Muscle layer of duodenum (tissue), 2 donors: ENCODE measurements around the gene ANKS6.

ENCODE experiments used
- H3K27ac ChIP-seq: one replicate; pipeline ENCODE4 v1.7.0; 2013; ENCODE audit warnings: mild to moderate bottlenecking, low read length
- H3K27me3 ChIP-seq: one replicate; pipeline ENCODE4 v1.7.0; 2013; ENCODE audit warnings: low read depth, mild to moderate bottlenecking, control low read depth, low read length
- H3K36me3 ChIP-seq, 2 donors: one replicate each; pipeline ENCODE4 v1.7.0; 2013; ENCODE audit warnings: low read length in 2 of 2, control low read depth in 1 of 2, mild to moderate bottlenecking in 1 of 2; ENCODE audit not compliant: insufficient read depth in 2 of 2, control insufficient read depth in 1 of 2
- H3K4me1 ChIP-seq, 2 donors: one replicate each; pipeline ENCODE4 v1.7.0; 2013; ENCODE audit warnings: low read length in 2 of 2, mild to moderate bottlenecking in 2 of 2, control low read depth in 1 of 2, moderate library complexity in 1 of 2; ENCODE audit not compliant: insufficient read depth in 2 of 2, control insufficient read depth in 1 of 2
- H3K4me3 ChIP-seq, 2 donors: one replicate each; pipeline ENCODE4 v1.7.0; 2013; ENCODE audit warnings: low read length in 2 of 2, low read depth in 1 of 2, mild to moderate bottlenecking in 1 of 2
- H3K9me3 ChIP-seq, 2 donors: one replicate each; pipeline ENCODE4 v1.7.0; 2013; ENCODE audit warnings: low read length in 2 of 2, control low read depth in 1 of 2, mild to moderate bottlenecking in 1 of 2; ENCODE audit not compliant: control insufficient read depth in 1 of 2
- donor health status: healthy.

The ANKS6 gene

GRCh38 chr9:98766586-98766985 lies 29.8 kb downstream of the ANKS6 start:
- Histone ChIP-seq H3K27me3 (no peaks in the 10 kb centered on the region), H3K27ac (no peak overlapping the region), H3K9me3 (peaks cover 0 to 7% of the 10 kb centered on the region in 2 donors), H3K4me1 (no peaks in the 10 kb centered on the region), H3K4me3 (no peak overlapping the region), H3K36me3 (peaks cover 27 to 74% of the 10 kb centered on the region in 2 donors)

GRCh38 chr9:98765256-98765655 lies 31.1 kb downstream of the ANKS6 start:
- Histone ChIP-seq H3K36me3 (peaks cover 22 to 66% of the 10 kb centered on the region in 2 donors), H3K27ac (no peak overlapping the region)

GRCh38 chr9:98763986-98764745 lies 32.2 kb downstream of the ANKS6 start:
- H3K4me3 ChIP-seq, result no peak overlapping the region
- no peaks in the 10 kb centered on the region for H3K27me3 ChIP-seq
- peaks cover 21 to 57% of the 10 kb centered on the region in 2 donors for H3K36me3 ChIP-seq
- peaks cover 0 to 7% of the 10 kb centered on the region in 2 donors for H3K9me3 ChIP-seq
- no peaks in the 10 kb centered on the region for H3K4me1 ChIP-seq
- no peak overlapping the region for H3K27ac ChIP-seq

More at GRCh38 chr9:98765256-98765655, 31.1 kb downstream of the ANKS6 start:
- H3K27me3 ChIP-seq, result no peaks in the 10 kb centered on the region
- no peak overlapping the region for H3K4me3 ChIP-seq
- no peaks in the 10 kb centered on the region for H3K4me1 ChIP-seq
- H3K9me3 ChIP-seq, result peaks cover 0 to 7% of the 10 kb centered on the region in 2 donors

DNA sequence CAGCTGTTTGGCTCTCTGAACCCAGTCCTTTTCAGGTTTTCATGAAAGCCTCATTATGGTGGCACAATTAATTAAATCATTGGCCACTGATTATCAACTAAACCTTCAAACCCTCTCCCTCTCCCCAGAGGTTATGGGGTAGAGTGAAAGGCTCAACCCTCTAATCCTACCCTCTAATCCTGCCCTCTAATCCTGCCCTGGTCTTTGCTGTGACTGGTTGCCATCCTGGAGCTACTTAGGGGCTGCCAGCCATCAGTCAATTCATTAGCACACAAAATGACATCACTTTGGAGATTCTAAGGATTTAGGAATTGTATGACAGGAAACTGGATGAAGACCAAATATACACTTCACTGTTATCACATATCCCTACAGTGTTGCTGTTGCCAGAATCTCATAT lies 36.1 kb downstream of the ANKS6 start:
- no peaks in the 10 kb centered on the region for H3K4me1 ChIP-seq

GRCh38 chr9:98755006-98755618 lies 41.2 kb downstream of the ANKS6 start:
- peaks cover 0 to 3% of the 10 kb centered on the region in 2 donors for H3K9me3 ChIP-seq
- H3K4me3 ChIP-seq, result no peak overlapping the region
- H3K4me1 ChIP-seq, result no peaks in the 10 kb centered on the region
- H3K36me3 ChIP-seq, result peaks cover 13 to 77% of the 10 kb centered on the region in 2 donors
- no peaks in the 10 kb centered on the region for H3K27me3 ChIP-seq
- H3K27ac ChIP-seq, result no peak overlapping the region

More for the DNA sequence above, 36.1 kb downstream of the ANKS6 start:
- no peak overlapping the region for H3K27ac ChIP-seq
- H3K4me3 ChIP-seq, result no peak overlapping the region
- H3K27me3 ChIP-seq, result no peaks in the 10 kb centered on the region
- H3K9me3 ChIP-seq, result peaks cover 0 to 10% of the 10 kb centered on the region in 2 donors
- H3K36me3 ChIP-seq, result peaks cover 13 to 60% of the 10 kb centered on the region in 2 donors

DNA sequence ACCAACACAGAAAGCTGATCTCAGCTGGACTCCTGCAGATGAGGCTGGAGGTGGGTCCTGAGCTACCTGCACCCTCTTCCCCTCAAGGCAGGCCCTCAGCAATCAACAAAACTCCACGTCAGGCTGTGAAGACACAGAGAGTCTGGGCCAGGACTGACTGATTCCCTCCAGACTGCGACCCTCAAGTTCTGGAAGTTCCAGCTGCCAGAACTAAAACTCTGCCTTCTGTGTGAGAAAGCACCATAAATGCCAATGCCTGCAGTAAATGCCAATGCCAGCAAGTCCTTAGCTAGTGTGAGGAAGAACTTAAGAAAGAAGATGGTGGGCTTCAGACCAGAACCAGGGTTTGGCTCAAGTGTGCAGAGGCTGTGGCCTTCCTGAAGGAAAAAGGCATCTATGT lies 45.1 kb downstream of the ANKS6 start:
- Histone ChIP-seq H3K9me3 (no peaks in the 10 kb centered on the region), H3K27me3 (no peaks in the 10 kb centered on the region), H3K4me3 (no peak overlapping the region), H3K4me1 (no peaks in the 10 kb centered on the region), H3K27ac (no peak overlapping the region), H3K36me3 (peaks cover 11 to 73% of the 10 kb centered on the region in 2 donors)

DNA sequence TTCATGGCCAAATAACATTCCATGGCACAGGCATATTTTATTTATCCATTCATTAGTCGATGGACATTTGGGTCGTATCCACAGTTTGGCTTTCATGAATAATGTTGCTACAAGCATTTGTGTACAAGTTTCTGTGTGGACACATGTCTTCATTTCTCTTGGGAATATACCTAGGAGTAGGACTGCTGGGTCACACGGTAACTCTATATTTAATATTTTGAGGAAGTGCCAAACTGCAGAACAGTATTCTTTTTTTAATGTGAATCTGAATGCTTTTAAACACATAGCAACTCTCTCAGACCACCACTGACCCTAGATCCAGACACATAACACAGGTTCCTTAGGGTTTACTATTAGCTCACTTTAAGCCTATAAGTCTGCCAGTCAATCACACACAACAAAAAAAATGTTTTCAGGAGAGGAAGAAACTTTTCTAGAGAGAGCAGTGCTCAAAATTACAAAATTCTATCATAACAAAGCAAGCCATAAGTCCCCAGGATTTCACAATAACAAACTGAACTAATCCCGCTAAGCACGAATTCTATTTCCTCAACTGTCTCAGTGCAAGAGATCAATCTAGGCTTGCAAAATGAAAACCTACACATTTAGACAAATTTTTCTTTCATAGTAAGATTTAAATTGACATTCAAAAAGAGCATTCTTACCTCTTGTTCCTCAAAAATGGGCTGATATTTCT lies 45.8 kb downstream of the ANKS6 start:
- Histone ChIP-seq H3K4me1 (no peaks in the 10 kb centered on the region), H3K4me3 (no peak overlapping the region), H3K27me3 (no peaks in the 10 kb centered on the region), H3K36me3 (peaks cover 4 to 73% of the 10 kb centered on the region in 2 donors), H3K9me3 (no peaks in the 10 kb centered on the region), H3K27ac (no peak overlapping the region)

GRCh38 chr9:98747476-98747875 lies 48.9 kb downstream of the ANKS6 start:
- H3K36me3 ChIP-seq, result peaks cover 7 to 71% of the 10 kb centered on the region in 2 donors
- no peak overlapping the region for H3K4me3 ChIP-seq
- H3K9me3 ChIP-seq, result no peaks in the 10 kb centered on the region
- no peak overlapping the region for H3K27ac ChIP-seq
- no peaks in the 10 kb centered on the region for H3K27me3 ChIP-seq
- no peaks in the 10 kb centered on the region for H3K4me1 ChIP-seq

- H3K36me3 ChIP-seq, result peaks cover 7 to 63% of the 10 kb centered on the region in 2 donors
- H3K9me3 ChIP-seq, result no peaks in the 10 kb centered on the region
- H3K4me3 ChIP-seq, result no peak overlapping the region
- no peaks in the 10 kb centered on the region for H3K4me1 ChIP-seq
- no peaks in the 10 kb centered on the region for H3K27me3 ChIP-seq
- no peak overlapping the region for H3K27ac ChIP-seq
Measured at GRCh38 chr9:98745470-98745869, 50.9 kb downstream of the ANKS6 start.

GRCh38 chr9:98743818-98744611 lies 52.3 kb downstream of the ANKS6 start:
- no peaks in the 10 kb centered on the region for H3K27me3 ChIP-seq
- peaks cover 4 to 53% of the 10 kb centered on the region in 2 donors for H3K36me3 ChIP-seq
- H3K27ac ChIP-seq, result no peak overlapping the region
- peaks cover 0 to 3% of the 10 kb centered on the region in 2 donors for H3K9me3 ChIP-seq
- H3K4me1 ChIP-seq, result no peaks in the 10 kb centered on the region
- no peak overlapping the region for H3K4me3 ChIP-seq

DNA sequence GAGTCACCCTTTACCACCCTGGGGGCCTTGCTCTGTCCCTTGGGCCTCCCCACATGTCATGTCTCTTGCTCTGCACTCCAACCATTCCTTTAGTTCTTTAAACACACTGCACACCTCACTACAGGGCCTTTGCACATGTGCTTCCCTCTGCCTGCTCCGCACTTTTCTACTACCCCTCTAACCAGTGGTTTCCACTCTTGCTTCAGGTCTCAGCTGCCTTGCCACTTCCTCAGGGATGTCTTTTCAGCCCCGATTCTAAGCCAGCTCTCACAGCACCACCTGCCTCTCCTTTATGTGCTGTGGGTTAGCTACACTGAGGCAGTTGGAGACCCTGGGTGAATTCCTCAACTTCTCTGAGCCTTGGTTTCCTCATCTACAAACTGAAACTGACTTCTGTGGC lies 53.0 kb downstream of the ANKS6 start:
- Histone ChIP-seq H3K36me3 (peaks cover 4 to 46% of the 10 kb centered on the region in 2 donors), H3K27ac (no peak overlapping the region)

More for the DNA sequence above, 53.0 kb downstream of the ANKS6 start:
- H3K4me3 ChIP-seq, result no peak overlapping the region
- no peaks in the 10 kb centered on the region for H3K27me3 ChIP-seq
- no peaks in the 10 kb centered on the region for H3K4me1 ChIP-seq
- H3K9me3 ChIP-seq, result peaks cover 0 to 8% of the 10 kb centered on the region in 2 donors
